Tibial nerve (tissue), 4 donors: ENCODE measurements around the gene A4GNT. TPM values are rescaled to one million over a fixed set of nuclear protein-coding genes. Genes with fewer than 3 reads are reported as not detected.
"Not testable (repeated sequence)": the region's sequence is repeated elsewhere in the genome, so short reads cannot be mapped to it uniquely, and the experiment has no call there.

ENCODE experiments used
- DNase-seq, 2 donors: peaks; one replicate each; pipeline ENCODE4 v3.0.0-alpha.2; 2019; ENCODE audit warnings: low spot score in 2 of 2
- H3K27ac ChIP-seq, 4 donors: fragments of 200-600 bp; sonication (generic) in 3 of 4; one replicate each; pipeline ENCODE4 v1.5.1; 2017 to 2019; ENCODE audit warnings: mild to moderate bottlenecking in 1 of 4
- H3K27me3 ChIP-seq, 2 donors: fragments of 200-600 bp; sonication (generic) in 1 of 2; one replicate each; pipeline versions ENCODE4 v1.5.1 to v1.6.0; 2017 to 2019
- H3K36me3 ChIP-seq, 3 donors: fragments of 200-600 bp; sonication (generic); one replicate each; pipeline ENCODE4 v1.5.1; 2018 to 2019
- H3K4me1 ChIP-seq, 4 donors: fragments of 200-600 bp; sonication (generic) in 3 of 4; one replicate each; pipeline ENCODE4 v1.5.1; 2017 to 2019
- H3K4me3 ChIP-seq, 4 donors: fragments of 200-600 bp; sonication (generic) in 3 of 4; one replicate each; pipeline ENCODE4 v1.5.1; 2017 to 2019; ENCODE audit warnings: mild to moderate bottlenecking in 1 of 4, moderate library complexity in 1 of 4
- H3K9me3 ChIP-seq, 4 donors: fragments of 200-600 bp; sonication (generic) in 3 of 4; one replicate each; pipeline ENCODE4 v1.5.1; 2017 to 2019
- EP300 ChIP-seq, 2 donors: sonication (generic); formaldehyde crosslinking; IDR thresholded peaks; one replicate each; pipeline ENCODE4 v1.6.1; 2017; ENCODE audit warnings: antibody characterized with exemption in 2 of 2, mild to moderate bottlenecking in 1 of 2
- POLR2A ChIP-seq, 2 donors: fragments of 450-650 bp; IDR thresholded peaks; one replicate each; pipeline ENCODE4 v1.6.1; 2017; ENCODE audit warnings: antibody characterized with exemption in 2 of 2, mild to moderate bottlenecking in 2 of 2, moderate library complexity in 2 of 2
- WGBS, 2 donors: methylation state at CpG; one replicate each; pipeline ENCODE4 v1.1.5; 2018; 5-methylcytosine and 5-hydroxymethylcytosine counted together
- total RNA-seq, 4 donors: library from RNA; depleted of rRNA; stranded (reverse); fragments of >200 nt; gene quantifications; one replicate each; pipeline ENCODE4 v1.1.0, GENCODE V29; 2016
- TF ChIP-seq, protein P1 (sequence below), 5 experiments: fragments of 200-600 bp in 3 of 5; fragments of 450-650 bp in 2 of 5; sonication (generic) in 3 of 5; IDR thresholded peaks; one replicate each; pipeline ENCODE4 v1.5.1; 2016 to 2019; ENCODE audit warnings: antibody characterized with exemption in 5 of 5, mild to moderate bottlenecking in 3 of 5, moderate library complexity in 2 of 5

The A4GNT gene
- total RNA-seq, 4 donors from 2014 or later = not detected

DNA sequence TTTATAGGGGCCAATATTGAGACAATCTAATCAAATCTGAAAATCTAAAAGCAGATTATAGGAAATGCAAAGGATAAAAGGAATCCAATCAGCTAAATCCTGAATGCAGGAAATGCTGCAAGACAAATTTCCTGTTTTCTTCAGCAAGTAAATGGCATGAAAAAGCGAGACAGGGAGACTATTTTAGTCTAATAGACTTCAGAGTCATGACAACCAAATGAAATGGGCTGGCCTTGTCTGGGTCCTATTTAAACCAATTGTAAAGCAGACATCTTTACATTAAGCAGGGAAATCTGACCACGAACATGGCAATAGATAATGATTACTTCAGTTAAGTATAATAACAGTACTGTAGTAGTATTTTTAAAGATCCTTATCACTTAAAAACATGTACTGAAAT is 40.4 kb upstream of the A4GNT start:
- DNase-seq = no peak
- WGBS, 2 donors = 64 to 67% methylated on average over 2 of the region's 2 CpGs
- TF ChIP-seq, protein P1, sequence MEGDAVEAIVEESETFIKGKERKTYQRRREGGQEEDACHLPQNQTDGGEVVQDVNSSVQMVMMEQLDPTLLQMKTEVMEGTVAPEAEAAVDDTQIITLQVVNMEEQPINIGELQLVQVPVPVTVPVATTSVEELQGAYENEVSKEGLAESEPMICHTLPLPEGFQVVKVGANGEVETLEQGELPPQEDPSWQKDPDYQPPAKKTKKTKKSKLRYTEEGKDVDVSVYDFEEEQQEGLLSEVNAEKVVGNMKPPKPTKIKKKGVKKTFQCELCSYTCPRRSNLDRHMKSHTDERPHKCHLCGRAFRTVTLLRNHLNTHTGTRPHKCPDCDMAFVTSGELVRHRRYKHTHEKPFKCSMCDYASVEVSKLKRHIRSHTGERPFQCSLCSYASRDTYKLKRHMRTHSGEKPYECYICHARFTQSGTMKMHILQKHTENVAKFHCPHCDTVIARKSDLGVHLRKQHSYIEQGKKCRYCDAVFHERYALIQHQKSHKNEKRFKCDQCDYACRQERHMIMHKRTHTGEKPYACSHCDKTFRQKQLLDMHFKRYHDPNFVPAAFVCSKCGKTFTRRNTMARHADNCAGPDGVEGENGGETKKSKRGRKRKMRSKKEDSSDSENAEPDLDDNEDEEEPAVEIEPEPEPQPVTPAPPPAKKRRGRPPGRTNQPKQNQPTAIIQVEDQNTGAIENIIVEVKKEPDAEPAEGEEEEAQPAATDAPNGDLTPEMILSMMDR (IDR thresholded peaks at IDR 0.05) = no peak
- TF ChIP-seq POLR2A (IDR thresholded peaks at IDR 0.05) = no peak
- TF ChIP-seq EP300 (IDR thresholded peaks at IDR 0.05) = no peak
- Histone ChIP-seq H3K4me1 (peaks cover 0 to 27% (median 12%) of the 10 kb centered on the region in 4 donors), H3K36me3 (peaks cover 0 to 48% (median 0%) of the 10 kb centered on the region in 3 donors), H3K27me3 (no peaks in the 10 kb centered on the region), H3K9me3 (no peaks in the 10 kb centered on the region), H3K27ac (no peak overlapping the region), H3K4me3 (no peak overlapping the region)

DNA sequence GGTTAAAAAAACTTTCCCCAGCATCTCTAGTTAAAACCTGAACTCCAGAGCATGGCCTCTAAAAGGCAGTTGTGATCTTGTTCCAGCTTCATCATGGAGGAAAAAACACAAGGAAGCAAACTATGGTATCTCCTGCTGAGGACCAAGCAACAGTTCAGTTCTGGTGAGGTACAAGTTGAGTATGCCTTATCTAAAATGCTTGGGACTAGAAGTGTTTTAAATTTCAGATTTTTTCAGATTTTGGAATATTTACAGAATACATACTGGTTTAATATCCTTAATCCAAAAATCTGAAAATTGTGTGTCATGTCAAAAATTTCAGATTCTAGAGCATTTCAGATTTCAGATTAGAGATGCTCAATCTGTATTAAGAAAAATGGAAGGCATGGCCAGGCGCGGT is 32.9 kb upstream of the A4GNT start:
- no peak for DNase-seq
- 98 to 100% methylated on average over 2 of the region's 2 CpGs for WGBS, 2 donors
- no peaks in the 10 kb centered on the region for H3K27me3 ChIP-seq
- no peaks in the 10 kb centered on the region for H3K4me1 ChIP-seq
- no peak for TF ChIP-seq EP300 (IDR thresholded peaks at IDR 0.05)
- no peak for TF ChIP-seq POLR2A (IDR thresholded peaks at IDR 0.05)
- TF ChIP-seq, protein P1 (IDR thresholded peaks at IDR 0.05) = no peak
- no peak overlapping the region for H3K4me3 ChIP-seq
- H3K9me3 ChIP-seq = no peaks in the 10 kb centered on the region
- H3K27ac ChIP-seq = no peak overlapping the region
- peaks cover 6 to 98% (median 15%) of the 10 kb centered on the region in 3 donors for H3K36me3 ChIP-seq

DNA sequence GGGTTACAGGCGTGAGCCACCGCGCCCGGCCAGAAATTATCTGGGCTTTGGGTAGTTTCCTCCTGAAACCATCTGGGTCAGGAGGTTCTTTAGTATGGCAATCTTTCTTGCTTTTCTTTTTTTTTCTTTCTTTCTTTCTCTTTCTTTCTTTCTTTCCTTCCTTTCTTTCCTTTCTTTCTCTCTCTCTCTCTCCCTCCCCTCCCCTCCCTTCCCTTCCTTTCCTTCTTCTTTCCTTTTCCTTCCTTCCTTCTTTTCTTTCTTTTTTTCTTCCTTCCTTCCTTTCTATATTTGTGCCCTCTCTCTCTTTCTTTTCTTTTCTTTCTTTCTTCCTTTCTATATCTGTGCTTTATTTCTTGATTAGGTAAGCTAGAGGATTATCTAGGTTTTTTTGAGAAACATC is 25.6 kb upstream of the A4GNT start:
- H3K9me3 ChIP-seq = peaks cover 0 to 10% (median 0%) of the 10 kb centered on the region in 4 donors
- H3K27me3 ChIP-seq = no peaks in the 10 kb centered on the region
- no peak for TF ChIP-seq POLR2A (IDR thresholded peaks at IDR 0.05)
- no peak for TF ChIP-seq EP300 (IDR thresholded peaks at IDR 0.05)
- TF ChIP-seq, protein P1 (IDR thresholded peaks at IDR 0.05) = no peak
- WGBS, 2 donors = 91 to 99% methylated on average over 4 of the region's 4 CpGs
- H3K4me3 ChIP-seq = no peak overlapping the region
- no peak overlapping the region for H3K27ac ChIP-seq
- no peak for DNase-seq
- H3K36me3 ChIP-seq = peaks cover 4 to 33% (median 12%) of the 10 kb centered on the region in 3 donors
- no peaks in the 10 kb centered on the region for H3K4me1 ChIP-seq

DNA sequence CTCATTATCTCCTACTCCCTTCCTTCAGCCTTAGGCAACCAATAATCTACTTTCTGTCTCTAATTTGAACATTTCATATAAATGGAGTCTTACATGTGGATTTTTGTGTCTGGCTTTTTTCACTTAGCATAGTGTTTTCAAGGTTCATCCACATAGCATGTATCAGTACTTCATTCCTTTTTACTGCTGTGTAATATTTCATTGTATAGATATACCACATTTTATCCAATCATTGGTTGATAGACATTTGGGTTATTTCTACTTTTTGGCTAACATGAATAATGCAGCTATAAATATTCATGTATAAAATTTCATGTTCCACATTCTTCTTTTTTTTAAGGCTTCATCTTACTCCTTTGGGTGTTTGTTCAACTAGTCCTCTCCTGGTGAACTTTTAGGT is 22.3 kb upstream of the A4GNT start:
- no peaks in the 10 kb centered on the region for H3K27me3 ChIP-seq
- H3K9me3 ChIP-seq = peaks cover 0 to 10% (median 0%) of the 10 kb centered on the region in 4 donors

DNA sequence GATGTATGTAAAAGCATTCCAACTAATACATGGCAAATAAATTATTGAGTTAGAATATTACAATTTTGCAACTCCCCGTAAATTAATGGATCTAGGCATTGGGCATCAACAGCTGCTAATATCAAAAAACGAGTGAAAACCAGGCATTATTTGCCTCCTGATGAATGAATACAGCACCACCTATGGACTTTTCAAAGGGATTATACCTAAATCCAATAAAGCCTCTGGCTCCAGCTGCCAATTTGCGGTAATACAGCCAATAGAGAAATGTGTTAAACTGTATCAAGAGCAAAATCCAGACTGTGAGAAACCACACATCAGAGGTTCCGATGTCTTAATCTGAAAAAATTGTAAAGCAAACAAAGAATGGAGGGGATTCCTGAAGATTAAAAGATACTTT is 16.3 kb upstream of the A4GNT start:
- TF ChIP-seq EP300 (IDR thresholded peaks at IDR 0.05) (no peak), POLR2A (IDR thresholded peaks at IDR 0.05) (no peak)
- TF ChIP-seq, protein P1 (IDR thresholded peaks at IDR 0.05) = no peak
- WGBS, 2 donors = 65 to 74% methylated on average over 4 of the region's 4 CpGs
- no peaks in the 10 kb centered on the region for H3K9me3 ChIP-seq

More for the DNA sequence above, 22.3 kb upstream of the A4GNT start:
- no peak overlapping the region for H3K4me3 ChIP-seq
- peaks cover 0 to 3% (median 0%) of the 10 kb centered on the region in 3 donors for H3K36me3 ChIP-seq
- no peak overlapping the region for H3K27ac ChIP-seq
- no peak for DNase-seq
- no peaks in the 10 kb centered on the region for H3K4me1 ChIP-seq
- no peak for TF ChIP-seq EP300 (IDR thresholded peaks at IDR 0.05)

DNA sequence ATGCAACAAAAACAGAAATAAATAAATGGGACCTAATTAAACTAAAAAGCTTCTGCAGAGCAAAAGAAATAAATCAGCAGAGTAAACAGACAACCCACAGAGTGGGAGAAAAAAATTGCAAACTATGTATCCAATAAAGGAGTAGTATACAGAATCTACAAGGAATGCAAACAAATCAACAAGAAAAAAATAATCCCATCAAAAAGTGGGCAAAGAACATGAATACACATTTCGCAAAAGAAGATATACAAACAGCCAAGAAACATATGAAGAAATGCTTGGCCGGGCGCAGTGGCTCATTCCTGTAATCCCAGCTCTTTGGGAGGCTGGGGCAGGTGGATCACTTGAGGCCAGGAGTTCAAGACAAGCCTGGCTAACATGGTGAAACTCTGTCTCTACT is 10.0 kb upstream of the A4GNT start:
- not testable (repeated sequence) for H3K27ac ChIP-seq, DNase-seq, H3K4me3 ChIP-seq, H3K9me3 ChIP-seq, H3K36me3 ChIP-seq, H3K27me3 ChIP-seq, H3K4me1 ChIP-seq
- WGBS, 2 donors = 92 to 94% methylated on average over 3 of the region's 3 CpGs

More for the DNA sequence above, 16.3 kb upstream of the A4GNT start:
- DNase-seq = no peak
- Histone ChIP-seq H3K36me3 (no peaks in the 10 kb centered on the region), H3K4me3 (no peak overlapping the region), H3K4me1 (no peaks in the 10 kb centered on the region), H3K27me3 (no peaks in the 10 kb centered on the region), H3K27ac (no peak overlapping the region)
